Cardiac septum (tissue), 1 donor: ENCODE measurements around the gene CFAP54. TPM values are rescaled to one million over a fixed set of nuclear protein-coding genes. Genes with fewer than 3 reads are reported as not detected.
"Not testable (repeated sequence)": the region's sequence is repeated elsewhere in the genome, so short reads cannot be mapped to it uniquely, and the experiment has no call there.

Experiments
- DNase-seq: peaks from one replicate; pipeline ENCODE4 v3.0.0-alpha.2; 2020; ENCODE audit warnings: low spot score
- intact Hi-C: fragments of 100-400 bp; cut with DNase I; formaldehyde crosslinking; loops from one replicate; pipeline ENCODE4 v1.14.0; 2022
- total RNA-seq: library from RNA; stranded (reverse); fragmentation: NEBNext Ultra II Directional; extraction: Animal tissue kit (Norgen Biotek cat#: 25700); gene quantifications from one replicate; pipeline ENCODE4 v1.2.1, GENCODE V29; 2021
- donor health status: DM: no; HTN: no; CAD: no.

Gene CFAP54
- total RNA-seq, 1 donor from 2014 or later, result 0.48 TPM

DNA sequence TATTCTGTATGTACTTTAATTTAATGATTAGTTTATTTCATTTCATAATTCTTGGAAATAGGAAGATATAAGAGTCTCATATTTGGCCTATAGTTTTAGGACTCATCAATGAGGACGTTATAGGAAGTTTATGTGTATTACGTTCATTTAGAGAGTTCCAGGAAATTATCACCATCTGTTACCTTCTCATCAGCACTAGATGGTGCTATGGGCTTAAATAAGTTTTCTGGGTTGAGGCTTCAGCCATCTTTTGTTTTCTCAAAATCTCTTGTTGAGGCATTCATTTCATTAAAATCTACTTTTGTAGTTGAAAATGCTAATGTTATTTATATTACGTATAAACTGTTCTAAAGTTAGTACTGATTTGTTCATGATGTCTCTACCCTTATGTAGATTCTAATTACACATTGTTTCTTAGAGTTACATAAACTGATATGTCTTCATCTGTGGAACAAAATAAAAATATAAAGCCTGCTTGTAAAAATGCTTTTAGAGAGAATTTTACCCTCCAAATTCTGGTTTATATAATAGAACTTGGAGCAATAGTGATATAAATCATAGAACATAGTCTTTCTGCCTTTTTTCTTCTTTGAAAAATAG, 89.2 kb downstream of the CFAP54 start:
- intact Hi-C loops, result loop anchor here (5.0 to 10.0 kb wide), 2 partner anchors 409 to 826 kb away; no protein-coding TSS in a partner anchor
- no peak for DNase-seq

DNA sequence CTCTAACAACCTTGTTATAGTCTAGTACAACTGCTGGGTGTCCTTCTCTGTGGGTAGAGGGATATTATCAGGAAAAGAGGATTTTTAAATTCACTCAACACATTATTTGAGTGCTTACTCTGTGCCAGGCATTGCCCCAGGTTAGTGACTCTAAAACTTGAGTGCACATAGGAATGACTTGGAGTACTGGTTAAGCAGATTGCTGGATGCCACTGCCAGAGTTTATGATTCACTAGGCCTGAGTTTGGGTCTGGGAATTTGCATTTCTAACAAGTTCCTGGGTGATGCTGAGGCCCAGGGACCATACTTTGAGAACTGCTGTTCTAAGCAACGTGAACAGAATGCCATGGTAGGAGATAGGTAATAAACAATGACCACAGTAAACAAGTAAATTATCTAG, 96.6 kb downstream of the CFAP54 start:
- DNase-seq, result no peak
- intact Hi-C loops, result loop anchor here (10.0 kb wide), 1 partner anchor 719 kb away; no protein-coding TSS in a partner anchor

DNA sequence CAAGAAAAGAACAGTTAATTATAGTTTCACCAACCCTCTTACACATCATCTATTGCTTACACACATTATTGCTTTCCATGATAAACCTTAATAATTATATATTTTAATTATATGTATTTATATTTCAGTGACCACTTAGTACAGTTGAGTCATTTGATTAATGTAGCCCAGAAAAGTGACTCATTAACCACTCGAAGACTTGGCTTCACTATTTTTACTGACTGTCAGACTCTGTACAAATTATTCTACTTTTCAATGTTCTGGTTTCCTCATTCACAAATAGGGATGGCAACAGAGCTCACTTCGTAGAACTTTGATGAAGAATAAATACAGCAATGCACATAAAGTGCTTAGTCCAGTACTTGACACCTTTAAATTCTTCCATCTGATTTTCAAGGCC, 98.3 kb downstream of the CFAP54 start:
- intact Hi-C loops, result loop anchor here (10.0 kb wide), 1 partner anchor 717 kb away; no protein-coding TSS in a partner anchor
- no peak for DNase-seq

DNA sequence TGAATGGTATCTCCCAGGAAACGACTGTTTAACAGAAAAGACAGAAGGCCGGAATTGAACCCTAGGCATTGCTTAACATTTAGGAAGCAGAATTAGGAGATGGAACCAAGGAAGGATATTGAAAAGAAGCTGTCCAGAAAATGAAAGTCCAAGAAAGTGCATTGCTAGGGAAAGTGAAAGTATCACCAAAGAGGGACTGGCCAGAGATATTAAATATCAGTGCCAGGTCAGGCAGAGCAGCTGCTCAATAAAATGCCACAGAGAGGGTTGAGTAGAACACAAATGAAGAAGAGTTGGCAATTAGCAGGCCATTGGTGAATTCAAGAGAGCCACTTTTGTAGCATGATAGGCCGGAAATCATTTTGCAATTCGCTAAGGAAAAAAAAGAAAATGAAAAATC, 101.6 kb downstream of the CFAP54 start:
- no peak for DNase-seq
- intact Hi-C loops, result no loop called here

DNA sequence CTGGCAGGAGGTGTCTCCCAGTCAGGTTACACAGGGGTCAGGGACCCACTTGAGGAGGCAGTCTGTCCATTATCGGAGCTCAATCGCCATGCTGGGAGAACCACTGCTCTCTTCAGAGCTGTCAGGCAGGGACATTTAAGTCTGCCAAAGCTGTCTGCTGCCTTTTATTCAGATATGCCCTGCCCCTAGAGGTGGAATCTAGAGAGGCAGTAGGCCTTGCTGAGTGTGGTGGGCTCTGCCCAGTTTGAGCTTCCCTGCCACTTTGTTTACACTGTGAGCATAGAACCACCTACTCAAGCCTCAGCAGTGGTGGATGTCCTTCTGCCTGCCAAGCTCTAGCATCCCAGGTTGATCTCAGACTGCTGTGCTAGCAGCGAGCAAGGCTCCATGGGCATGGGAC, 115.0 kb downstream of the CFAP54 start:
- intact Hi-C loops, DNase-seq: not testable (repeated sequence)

DNA sequence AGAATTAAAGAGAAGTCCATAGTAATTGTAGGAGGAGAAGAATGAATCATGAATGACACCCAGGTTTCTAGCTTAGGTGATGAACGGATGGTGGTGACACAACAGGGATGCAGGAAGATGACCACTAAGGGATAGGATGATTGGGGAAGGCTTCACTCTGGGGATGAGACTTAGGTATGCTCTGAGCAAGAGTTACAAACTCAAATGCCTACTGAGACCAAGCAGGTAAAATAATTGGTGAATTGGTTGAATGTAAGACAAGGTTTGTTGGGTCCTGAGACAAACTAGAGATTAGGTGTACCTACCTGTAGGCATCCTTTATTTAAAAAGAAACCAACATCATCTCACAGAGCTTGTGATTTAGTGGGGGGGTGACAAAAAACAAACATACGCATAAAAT, 116.3 kb downstream of the CFAP54 start:
- intact Hi-C loops, result no loop called here
- no peak for DNase-seq

DNA sequence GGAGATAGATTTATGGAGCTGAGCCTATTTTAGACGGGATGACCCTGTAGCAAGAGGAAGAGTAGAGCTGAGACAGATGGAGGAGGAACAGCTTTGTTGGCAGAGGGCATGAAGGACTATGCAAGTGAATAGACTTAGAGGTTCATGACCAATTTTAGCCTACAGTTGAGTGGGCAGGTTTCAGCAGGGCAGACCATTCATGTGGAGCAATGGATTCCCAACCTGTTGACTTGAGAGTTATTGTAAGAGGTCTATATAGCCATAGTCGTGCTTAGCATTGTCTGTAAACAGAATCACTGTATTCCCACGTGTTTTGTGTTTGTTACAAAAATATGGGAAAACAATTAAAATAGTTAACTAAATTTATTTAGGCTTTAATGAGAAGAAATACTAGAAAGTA, 116.8 kb downstream of the CFAP54 start:
- DNase-seq, result no peak
- intact Hi-C loops, result no loop called here

DNA sequence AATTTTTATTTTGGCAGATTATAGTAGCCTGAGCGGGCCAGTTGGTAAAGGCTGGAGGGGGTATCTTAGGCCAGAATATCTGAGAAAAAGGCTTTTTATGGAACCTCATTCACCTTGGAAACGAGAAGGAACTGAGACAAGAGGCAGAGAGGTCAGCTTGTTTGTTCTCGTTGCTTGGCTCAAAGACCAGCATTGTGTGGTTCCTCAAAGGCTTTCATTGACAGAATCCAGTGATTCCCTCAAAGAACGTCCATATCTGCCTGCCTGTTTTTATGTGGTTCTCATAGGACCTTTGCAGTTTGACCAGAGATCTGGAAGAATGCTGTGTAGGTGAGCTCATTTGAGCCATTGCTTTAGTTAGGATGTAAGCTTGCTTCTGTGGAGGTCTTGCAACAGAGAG, 117.3 kb downstream of the CFAP54 start:
- intact Hi-C loops, result no loop called here
- no peak for DNase-seq

DNA sequence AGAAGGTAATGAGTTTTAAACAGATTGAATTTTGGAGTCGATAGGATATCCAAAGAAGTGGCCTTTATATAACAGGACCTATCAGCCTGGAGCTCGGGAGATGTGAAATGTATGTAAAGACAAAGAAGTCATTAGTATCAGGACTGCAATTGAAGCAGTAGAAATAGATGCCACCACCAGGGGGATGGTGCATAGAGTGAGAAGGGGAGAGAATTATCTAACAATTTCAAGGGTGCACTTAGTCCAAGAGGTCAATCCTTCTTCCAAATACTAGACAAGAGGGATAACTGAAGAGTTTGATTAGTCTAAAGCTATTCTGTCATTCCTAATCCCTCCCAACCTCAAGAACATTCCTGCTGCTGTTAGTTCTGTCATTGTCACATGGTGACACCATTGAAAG, 127.8 kb downstream of the CFAP54 start:
- no peak for DNase-seq
- intact Hi-C loops, result no loop called here

DNA sequence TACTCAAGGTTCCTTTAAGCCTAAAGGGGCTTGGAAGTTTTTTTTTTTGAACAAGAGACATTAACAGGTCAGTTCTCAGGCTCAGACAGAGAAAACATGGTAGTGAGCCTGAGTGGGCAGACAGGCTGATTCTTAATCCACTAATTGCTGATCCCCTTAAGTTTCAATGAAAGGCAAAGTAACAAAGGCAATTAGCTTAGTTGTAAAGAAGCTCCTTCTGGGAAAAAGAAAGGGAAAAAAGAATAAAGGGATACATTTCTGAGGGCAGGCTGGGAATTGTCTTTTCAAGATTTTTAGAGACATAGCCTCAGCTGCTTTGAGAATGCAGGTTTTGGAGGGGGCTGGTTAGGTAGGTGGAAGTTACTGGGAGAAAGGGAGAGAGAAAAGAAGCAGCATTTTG, 133.8 kb downstream of the CFAP54 start:
- intact Hi-C loops, result no loop called here

DNA sequence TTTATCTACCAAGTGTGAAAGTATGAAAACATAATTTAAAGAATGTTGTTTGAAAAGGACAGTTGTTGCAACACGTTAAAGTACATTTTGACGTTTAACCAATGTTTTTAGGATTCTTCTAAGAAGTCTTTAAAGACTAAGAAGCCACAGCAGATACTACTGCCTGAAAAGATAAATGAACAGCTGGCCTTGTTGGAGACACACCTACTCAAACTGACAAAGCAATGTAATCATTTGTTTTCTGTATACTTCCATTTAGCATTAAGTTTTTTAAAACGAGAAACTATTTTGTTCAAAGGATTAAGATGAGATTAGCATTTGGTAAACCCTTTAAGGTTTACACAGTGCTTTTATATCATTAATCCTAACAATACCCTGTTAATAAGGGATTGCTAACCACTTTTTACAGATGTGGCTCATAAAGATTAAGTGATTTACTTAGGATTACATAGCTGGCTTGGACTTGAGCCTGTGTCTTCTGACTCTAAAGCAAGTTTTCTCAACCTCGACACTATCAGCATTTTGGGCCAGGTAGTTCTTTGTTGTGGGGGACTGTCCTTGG, 134.4 kb downstream of the CFAP54 start:
- intact Hi-C loops, result no loop called here
- DNase-seq, result no peak

More for the DNA sequence above, 133.8 kb downstream of the CFAP54 start:
- no peak for DNase-seq

DNA sequence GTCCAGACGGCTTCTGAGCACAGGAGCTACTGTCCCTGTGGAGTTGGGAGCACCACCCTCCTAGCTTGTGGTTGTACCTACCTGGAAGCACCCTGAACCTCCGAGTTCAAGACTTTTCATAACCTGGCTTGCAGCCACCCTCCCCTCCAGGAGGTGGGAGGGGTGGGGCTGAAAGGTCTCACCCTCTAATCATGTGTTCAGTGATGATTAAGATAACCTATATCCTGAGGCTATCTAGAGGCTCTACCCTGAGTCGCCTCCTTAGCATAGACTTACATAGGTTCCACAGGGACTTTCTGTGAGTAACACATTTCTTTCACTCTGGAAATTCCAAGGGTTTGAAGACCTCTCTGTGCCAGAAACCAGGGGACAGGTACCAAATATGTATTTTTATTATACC, 146.5 kb downstream of the CFAP54 start:
- intact Hi-C loops, result no loop called here
- DNase-seq, result no peak

DNA sequence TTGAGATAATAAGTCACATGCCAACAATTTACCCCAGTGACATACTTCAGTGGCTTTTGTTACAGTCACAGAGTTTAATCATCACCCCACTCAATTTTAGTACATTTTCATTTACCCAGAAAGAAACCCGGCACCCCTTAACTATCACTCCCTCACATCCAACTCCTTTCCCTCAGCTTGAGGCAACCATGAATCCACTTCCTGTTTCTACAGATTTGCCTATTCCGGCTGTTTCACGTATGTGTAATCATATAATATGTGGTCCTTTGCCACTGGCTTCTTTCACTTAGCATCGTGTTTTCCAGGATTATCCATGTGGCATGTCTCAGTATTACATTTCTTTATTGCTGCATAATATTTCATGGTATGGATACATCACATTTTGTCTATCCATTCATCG, 147.5 kb downstream of the CFAP54 start:
- no peak for DNase-seq
- intact Hi-C loops, result no loop called here

DNA sequence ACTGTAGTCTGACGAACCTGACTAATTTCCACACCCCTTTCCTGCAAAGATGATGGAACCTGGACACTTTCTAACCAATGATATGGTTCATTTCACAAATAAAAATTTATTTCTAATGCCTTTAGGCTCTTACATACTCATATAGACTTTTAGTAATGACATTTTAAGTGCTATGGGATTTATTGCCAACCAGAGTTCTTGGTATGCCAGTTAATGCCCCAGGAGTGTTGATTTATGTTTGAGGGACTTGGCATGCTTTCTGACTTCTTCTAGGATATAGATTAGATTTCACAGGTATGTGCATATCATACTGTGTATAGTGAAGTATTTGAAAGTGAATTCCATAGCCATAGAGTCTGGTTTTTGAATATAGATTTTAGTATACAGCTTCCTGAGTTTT, 159.5 kb downstream of the CFAP54 start:
- intact Hi-C loops, result no loop called here
- no peak for DNase-seq

DNA sequence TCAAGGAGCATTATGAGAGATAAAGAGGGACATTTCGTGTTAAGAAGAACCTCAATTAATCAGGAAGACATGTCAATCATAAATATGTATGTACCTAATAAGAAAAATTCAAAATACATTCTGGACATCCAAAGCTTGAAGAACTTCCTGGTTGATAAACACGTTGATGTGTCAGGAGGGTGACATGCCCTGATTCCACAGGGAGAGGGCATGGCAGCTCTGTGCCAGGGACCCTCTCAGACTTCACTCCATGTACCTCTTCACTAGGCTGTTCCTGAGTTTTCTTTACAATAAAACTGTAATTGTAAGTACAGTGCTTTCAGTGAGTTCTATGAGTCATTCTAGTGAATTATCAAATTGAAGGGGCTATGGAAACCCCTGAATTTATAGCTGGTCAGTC, 163.5 kb downstream of the CFAP54 start:
- intact Hi-C loops, result no loop called here

DNA sequence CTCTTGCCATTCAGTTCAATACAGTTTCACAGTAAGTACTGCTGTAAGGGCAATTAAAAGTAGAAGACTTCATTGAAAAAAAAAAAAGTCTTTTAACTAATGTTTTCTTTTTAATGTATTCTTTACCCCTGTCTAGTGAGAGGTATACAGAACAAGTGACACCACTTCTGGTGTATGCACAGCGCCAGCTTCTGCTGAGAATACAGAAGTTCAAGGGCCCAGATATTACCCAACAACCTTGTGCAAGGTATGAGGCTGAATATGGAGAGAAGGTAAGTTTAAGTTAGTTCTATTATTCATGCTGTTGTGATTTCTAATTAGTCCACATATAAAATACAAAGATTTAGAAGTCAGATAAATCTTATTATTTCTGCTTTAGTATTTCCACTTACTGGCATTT, 168.7 kb downstream of the CFAP54 start:
- intact Hi-C loops, result no loop called here
- DNase-seq, result no peak

More for the DNA sequence above, 163.5 kb downstream of the CFAP54 start:
- no peak for DNase-seq

DNA sequence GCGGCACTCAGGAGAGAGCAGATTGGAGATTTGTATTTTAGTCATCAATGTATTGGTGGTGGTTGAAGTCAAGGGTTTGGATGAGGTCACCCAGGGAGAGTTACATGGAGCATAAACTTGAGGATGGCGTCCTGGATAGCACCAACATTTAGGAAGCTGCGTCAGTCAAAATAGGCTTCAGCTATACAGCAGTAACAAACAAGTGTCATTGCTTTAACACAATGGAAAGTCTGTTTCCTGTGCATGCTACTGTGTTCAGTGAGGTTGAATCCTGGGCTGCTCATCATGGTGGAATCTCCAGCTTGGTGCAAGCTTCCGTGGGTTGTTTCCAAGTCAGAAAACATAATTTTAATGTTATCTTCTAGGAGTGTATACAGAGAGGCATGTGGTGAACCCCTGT, 180.4 kb downstream of the CFAP54 start:
- intact Hi-C loops, result no loop called here
- no peak for DNase-seq

DNA sequence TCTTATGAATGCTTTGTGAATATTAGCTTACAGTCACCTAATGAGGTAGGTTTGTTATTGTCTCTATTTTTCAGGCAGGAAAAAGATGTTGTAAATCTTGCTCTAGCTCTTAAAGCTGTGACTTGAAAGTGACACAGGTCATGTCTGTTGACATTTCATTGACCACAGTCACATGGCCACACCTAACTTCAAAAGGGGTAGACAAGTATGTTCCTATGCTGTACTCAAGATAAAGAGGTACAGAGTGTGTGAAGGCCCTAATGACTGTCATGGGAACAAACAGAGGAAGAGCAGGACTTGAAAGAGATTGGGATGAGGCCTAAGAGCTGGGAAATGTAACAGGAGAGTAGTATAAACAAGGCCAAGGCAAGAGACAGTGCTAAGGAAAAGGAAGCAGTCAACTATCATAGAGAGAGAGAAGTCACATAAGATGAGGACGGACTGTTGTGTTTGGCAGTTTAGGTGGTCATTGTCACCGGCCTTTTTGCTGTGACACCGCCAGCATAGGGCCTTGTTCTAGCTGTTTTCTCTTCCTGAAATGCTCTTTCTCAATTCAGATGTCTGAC, 181.0 kb downstream of the CFAP54 start:
- no peak for DNase-seq
- intact Hi-C loops, result no loop called here

DNA sequence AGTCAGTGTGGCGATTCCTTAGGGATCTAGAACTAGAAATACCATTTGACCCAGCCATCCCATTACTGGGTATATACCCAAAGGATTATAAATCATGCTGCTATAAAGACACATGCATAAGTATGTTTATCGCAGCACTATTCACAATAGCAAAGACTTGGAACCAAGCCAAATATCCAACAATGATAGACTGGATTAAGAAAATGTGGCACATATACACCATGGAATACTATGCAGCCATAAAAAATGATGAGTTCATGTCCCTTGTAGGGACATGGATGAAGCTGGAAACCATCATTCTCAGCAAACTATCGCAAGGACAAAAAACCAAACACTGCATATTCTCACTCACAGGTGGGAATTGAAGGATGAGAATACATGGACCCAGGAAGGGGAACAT, 186.1 kb downstream of the CFAP54 start:
- intact Hi-C loops, DNase-seq: not testable (repeated sequence)

DNA sequence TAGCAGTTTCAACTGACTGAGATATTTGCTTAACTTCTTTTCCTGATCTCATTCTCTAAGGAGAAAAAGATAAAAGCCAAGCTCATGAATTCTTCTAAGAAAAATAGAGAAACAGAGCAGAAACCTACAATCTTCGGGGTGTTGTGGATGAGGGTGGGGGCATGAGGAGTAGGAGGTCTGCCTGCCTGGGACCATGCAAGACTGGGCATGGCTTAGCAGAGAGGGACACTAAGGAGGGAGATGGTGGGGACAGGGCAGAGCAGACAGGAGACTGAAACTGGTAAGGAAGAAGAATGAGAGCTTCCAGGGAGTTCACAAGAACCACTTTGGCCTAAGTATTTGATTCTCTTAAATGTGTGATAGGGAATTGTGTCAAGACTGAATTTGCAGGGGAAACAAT, 188.0 kb downstream of the CFAP54 start:
- DNase-seq, result no peak
- intact Hi-C loops, result no loop called here

DNA sequence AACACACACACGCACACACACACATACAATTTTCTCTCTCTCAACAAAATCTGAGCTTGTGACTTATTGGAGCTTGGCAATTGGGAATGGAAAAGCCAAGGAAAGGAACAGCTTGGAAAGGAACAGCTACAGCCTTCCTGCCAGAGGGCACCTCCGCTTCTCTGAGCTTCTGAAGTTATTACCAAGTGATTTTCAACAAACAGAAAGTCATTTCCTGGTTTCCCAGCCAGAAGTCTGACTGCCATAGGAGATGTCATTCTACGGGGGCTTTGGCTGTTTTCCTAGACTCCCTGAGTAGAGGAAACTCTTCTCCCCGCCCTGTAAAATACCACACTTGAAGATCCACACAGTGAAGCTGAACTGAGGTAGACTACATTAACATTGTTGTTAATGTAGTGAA, 198.3 kb downstream of the CFAP54 start:
- DNase-seq, result no peak
- intact Hi-C loops, result no loop called here
